K562 (cell line): ENCODE results near the gene CDK4. TPM values are rescaled to one million over a fixed set of nuclear protein-coding genes. Genes with fewer than 3 reads are reported as not detected.

Source experiments
- BRD9 ChIP-seq: fragments of 450-650 bp; IDR thresholded peaks from 2 replicates; pipeline ENCODE4 v1.6.1; 2018; ENCODE audit warnings: low read depth; ENCODE audit not compliant: partially characterized antibody
- BRF1 ChIP-seq: IDR thresholded peaks from 3 replicates; pipeline ENCODE4 v1.6.1; 2011; ENCODE audit warnings: borderline replicate concordance, mild to moderate bottlenecking; ENCODE audit not compliant: insufficient read length; ENCODE audit errors: extremely low read depth
- HDAC3 ChIP-seq: fragments of 450-650 bp; IDR thresholded peaks from 2 replicates; pipeline ENCODE4 v1.6.1; 2018; ENCODE audit warnings: borderline replicate concordance, mild to moderate bottlenecking, moderate library complexity; ENCODE audit not compliant: partially characterized antibody
- MTA1 ChIP-seq: fragments of 450-650 bp; IDR thresholded peaks from 2 replicates; pipeline ENCODE4 v1.6.1; 2017; ENCODE audit warnings: borderline replicate concordance
- RAD51 ChIP-seq: fragments of 450-650 bp; IDR thresholded peaks from 2 replicates; pipeline ENCODE4 v1.7.1; 2016; ENCODE audit warnings: low read depth, mild to moderate bottlenecking, borderline replicate concordance
- SFPQ ChIP-seq: fragments of 200-400 bp; formaldehyde crosslinking; IDR thresholded peaks from 2 replicates; pipeline ENCODE4 v1.6.1; 2017; ENCODE audit warnings: mild to moderate bottlenecking, low read depth, low read length, moderate library complexity
- USF2 ChIP-seq: sonication (generic); formaldehyde crosslinking; IDR thresholded peaks from 2 replicates; pipeline ENCODE4 v1.5.0; 2020; ENCODE audit warnings: missing genetic modification reagents
- ZNF12 ChIP-seq: sonication (generic); formaldehyde crosslinking; IDR thresholded peaks from 2 replicates; pipeline ENCODE4 v1.4.0; 2020; ENCODE audit warnings: mild to moderate bottlenecking, missing genetic modification reagents
- ZNF175 ChIP-seq: fragments of 200-800 bp; sonication (Bioruptor generic); IDR thresholded peaks from 2 replicates; pipeline ENCODE4 v1.6.1; 2016; ENCODE audit warnings: low read depth, mild to moderate bottlenecking, missing genetic modification characterization, missing compliant biosample characterization
- ZNF274 ChIP-seq: IDR thresholded peaks from 2 replicates; pipeline ENCODE4 v1.6.1; 2011; ENCODE audit warnings: low read depth, mild to moderate bottlenecking, low read length, moderate library complexity, borderline replicate concordance
- polyA plus RNA-seq, 8 experiments: library from polyadenylated mRNA; depleted of rRNA in 4 of 8; stranded (reverse) in 5 of 8; unstranded in 3 of 8; fragments of >200 nt; fragmentation: Nextera tagmentation in 2 of 8; fragmentation: Illumina TruSeq in 1 of 8; extraction: Ambion mirVana in 2 of 8; extraction: Trizol in 1 of 8; gene quantifications; 2 replicates each; pipeline versions ENCODE4 v1.2.1 to v1.2.3, GENCODE V29; 2011 to 2014; ENCODE audit warnings: inconsistent platforms in 1 of 8, missing spikeins in 1 of 8
- total RNA-seq, 7 experiments: library from RNA; depleted of rRNA in 6 of 7; stranded (reverse); fragments of >200 nt in 6 of 7; fragmentation: Illumina TruSeq in 2 of 7; extraction: Trizol in 2 of 7; gene quantifications; 2 replicates each; pipeline versions ENCODE4 v1.2.1 to v1.2.3, GENCODE V29; 2011 to 2021; ENCODE audit warnings: low replicate concordance in 1 of 7
- TF ChIP-seq, protein P1 (sequence below): fragments of 450-650 bp; IDR thresholded peaks from 2 replicates; pipeline ENCODE4 v1.6.1; 2016; ENCODE audit warnings: mild to moderate bottlenecking, moderate library complexity

Gene CDK4
- total and polyA plus RNA-seq, 9 of the 15 experiments (the other 6 are each of a cell fraction or from before 2014, with no cell fraction given): 37.8 to 436 (median 238) TPM

- TF ChIP-seq SFPQ (no peak), BRD9 (peak; percentile 87), ZNF12 (CRISPR knock-in tag) (no peak; the same call in 1 of the 2 replicates), USF2 (CRISPR knock-in tag) (peak; percentile 99), HDAC3 (no peak), ZNF274 (no peak), ZNF175 (peak; percentile 88), MTA1 (peak; percentile 64; the same call in 1 of the 2 replicates), BRF1 (no peak), RAD51 (peak; percentile 100)
- TF ChIP-seq, protein P1, sequence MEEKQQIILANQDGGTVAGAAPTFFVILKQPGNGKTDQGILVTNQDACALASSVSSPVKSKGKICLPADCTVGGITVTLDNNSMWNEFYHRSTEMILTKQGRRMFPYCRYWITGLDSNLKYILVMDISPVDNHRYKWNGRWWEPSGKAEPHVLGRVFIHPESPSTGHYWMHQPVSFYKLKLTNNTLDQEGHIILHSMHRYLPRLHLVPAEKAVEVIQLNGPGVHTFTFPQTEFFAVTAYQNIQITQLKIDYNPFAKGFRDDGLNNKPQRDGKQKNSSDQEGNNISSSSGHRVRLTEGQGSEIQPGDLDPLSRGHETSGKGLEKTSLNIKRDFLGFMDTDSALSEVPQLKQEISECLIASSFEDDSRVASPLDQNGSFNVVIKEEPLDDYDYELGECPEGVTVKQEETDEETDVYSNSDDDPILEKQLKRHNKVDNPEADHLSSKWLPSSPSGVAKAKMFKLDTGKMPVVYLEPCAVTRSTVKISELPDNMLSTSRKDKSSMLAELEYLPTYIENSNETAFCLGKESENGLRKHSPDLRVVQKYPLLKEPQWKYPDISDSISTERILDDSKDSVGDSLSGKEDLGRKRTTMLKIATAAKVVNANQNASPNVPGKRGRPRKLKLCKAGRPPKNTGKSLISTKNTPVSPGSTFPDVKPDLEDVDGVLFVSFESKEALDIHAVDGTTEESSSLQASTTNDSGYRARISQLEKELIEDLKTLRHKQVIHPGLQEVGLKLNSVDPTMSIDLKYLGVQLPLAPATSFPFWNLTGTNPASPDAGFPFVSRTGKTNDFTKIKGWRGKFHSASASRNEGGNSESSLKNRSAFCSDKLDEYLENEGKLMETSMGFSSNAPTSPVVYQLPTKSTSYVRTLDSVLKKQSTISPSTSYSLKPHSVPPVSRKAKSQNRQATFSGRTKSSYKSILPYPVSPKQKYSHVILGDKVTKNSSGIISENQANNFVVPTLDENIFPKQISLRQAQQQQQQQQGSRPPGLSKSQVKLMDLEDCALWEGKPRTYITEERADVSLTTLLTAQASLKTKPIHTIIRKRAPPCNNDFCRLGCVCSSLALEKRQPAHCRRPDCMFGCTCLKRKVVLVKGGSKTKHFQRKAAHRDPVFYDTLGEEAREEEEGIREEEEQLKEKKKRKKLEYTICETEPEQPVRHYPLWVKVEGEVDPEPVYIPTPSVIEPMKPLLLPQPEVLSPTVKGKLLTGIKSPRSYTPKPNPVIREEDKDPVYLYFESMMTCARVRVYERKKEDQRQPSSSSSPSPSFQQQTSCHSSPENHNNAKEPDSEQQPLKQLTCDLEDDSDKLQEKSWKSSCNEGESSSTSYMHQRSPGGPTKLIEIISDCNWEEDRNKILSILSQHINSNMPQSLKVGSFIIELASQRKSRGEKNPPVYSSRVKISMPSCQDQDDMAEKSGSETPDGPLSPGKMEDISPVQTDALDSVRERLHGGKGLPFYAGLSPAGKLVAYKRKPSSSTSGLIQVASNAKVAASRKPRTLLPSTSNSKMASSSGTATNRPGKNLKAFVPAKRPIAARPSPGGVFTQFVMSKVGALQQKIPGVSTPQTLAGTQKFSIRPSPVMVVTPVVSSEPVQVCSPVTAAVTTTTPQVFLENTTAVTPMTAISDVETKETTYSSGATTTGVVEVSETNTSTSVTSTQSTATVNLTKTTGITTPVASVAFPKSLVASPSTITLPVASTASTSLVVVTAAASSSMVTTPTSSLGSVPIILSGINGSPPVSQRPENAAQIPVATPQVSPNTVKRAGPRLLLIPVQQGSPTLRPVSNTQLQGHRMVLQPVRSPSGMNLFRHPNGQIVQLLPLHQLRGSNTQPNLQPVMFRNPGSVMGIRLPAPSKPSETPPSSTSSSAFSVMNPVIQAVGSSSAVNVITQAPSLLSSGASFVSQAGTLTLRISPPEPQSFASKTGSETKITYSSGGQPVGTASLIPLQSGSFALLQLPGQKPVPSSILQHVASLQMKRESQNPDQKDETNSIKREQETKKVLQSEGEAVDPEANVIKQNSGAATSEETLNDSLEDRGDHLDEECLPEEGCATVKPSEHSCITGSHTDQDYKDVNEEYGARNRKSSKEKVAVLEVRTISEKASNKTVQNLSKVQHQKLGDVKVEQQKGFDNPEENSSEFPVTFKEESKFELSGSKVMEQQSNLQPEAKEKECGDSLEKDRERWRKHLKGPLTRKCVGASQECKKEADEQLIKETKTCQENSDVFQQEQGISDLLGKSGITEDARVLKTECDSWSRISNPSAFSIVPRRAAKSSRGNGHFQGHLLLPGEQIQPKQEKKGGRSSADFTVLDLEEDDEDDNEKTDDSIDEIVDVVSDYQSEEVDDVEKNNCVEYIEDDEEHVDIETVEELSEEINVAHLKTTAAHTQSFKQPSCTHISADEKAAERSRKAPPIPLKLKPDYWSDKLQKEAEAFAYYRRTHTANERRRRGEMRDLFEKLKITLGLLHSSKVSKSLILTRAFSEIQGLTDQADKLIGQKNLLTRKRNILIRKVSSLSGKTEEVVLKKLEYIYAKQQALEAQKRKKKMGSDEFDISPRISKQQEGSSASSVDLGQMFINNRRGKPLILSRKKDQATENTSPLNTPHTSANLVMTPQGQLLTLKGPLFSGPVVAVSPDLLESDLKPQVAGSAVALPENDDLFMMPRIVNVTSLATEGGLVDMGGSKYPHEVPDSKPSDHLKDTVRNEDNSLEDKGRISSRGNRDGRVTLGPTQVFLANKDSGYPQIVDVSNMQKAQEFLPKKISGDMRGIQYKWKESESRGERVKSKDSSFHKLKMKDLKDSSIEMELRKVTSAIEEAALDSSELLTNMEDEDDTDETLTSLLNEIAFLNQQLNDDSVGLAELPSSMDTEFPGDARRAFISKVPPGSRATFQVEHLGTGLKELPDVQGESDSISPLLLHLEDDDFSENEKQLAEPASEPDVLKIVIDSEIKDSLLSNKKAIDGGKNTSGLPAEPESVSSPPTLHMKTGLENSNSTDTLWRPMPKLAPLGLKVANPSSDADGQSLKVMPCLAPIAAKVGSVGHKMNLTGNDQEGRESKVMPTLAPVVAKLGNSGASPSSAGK: peak; percentile 96
Observed at GRCh38 chr12:57751788-57752667, at the start of gene CDK4 (continued).
